GM12878 (cell line): Measurements from ENCODE around the gene SGIP1.

Experiments
- CBFB ChIP-seq: IDR thresholded peaks from 2 replicates; pipeline ENCODE4 v1.6.1; 2016; ENCODE audit warnings: antibody characterized with exemption, low read depth
- CEBPB ChIP-seq, 2 experiments: fragments of 150-350 bp in 1 of 2; IDR thresholded peaks; 2 replicates each; pipeline ENCODE4 v1.6.1; 2012 to 2014; ENCODE audit warnings: low read depth in 2 of 2, low read length in 2 of 2, borderline replicate concordance in 1 of 2, inconsistent platforms in 1 of 2
- FOXM1 ChIP-seq: IDR thresholded peaks from 2 replicates; pipeline ENCODE4 v1.6.1; 2012; ENCODE audit warnings: low read depth, mild to moderate bottlenecking, inconsistent platforms, low read length, moderate library complexity
- SREBF2 ChIP-seq: IDR thresholded peaks from 2 replicates; pipeline ENCODE4 v1.6.1; 2012; ENCODE audit warnings: mild to moderate bottlenecking, low read length
- ZBED1 ChIP-seq: IDR thresholded peaks from 2 replicates; pipeline ENCODE4 v1.6.1; 2016; ENCODE audit warnings: borderline replicate concordance

- TF ChIP-seq CBFB, result no peak
- no peak for TF ChIP-seq FOXM1
- TF ChIP-seq ZBED1, result no peak
- TF ChIP-seq CEBPB (IDR thresholded peaks at IDR 0.05; ENCODE audit: borderline replicate concordance in 1 of 2, low read depth in 2 of 2, low read length in 2 of 2), result no peak
- no peak for TF ChIP-seq SREBF2
Observed at GRCh38 chr1:66779475-66780078, 245.6 kb downstream of the SGIP1 start.
